ENCODE measurements around the gene PLA2G4E.

PLA2G4E gene

DNA sequence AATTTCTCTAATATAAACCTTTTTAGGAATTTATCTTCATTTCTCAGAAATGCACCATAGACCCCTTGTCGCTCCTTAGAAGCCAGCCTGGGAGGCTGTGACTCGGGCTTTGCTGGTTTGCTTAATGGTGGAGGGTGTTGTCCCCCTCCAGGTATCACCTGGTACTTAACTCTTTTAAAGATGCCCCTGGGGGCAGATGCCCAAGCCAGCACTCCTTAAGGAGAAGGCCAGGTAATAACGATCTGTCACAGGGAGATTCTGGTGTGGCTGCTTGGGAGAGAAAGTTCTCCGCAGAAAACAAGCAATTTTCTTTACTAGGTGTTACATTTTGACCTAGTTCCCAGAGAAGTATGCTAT lies 70.7 kb downstream of the PLA2G4E start:
- H3K4me3 ChIP-seq (ENCODE audit: low read depth, low read length): no peak overlapping the region
- peaks cover 4% of the 10 kb centered on the region for H3K79me2 ChIP-seq (ENCODE audit: control insufficient read depth, insufficient read depth, low read length, unreplicated experiment)
- no peak overlapping the region for H2AFZ ChIP-seq (ENCODE audit: low read length, unreplicated experiment)
- H3K27ac ChIP-seq (ENCODE audit: low read depth, low read length): no peak overlapping the region
- H3K4me1 ChIP-seq (ENCODE audit: control insufficient read depth, insufficient read depth, low read length, unreplicated experiment): peaks cover 23% of the 10 kb centered on the region
- H3K36me3 ChIP-seq (ENCODE audit: insufficient read depth, low read length): 0 out of 2 replicates have a peak, but pooled peaks cover 2% of the 10 kb centered on the region
- H3K27me3 ChIP-seq (ENCODE audit: insufficient read depth, low read length): no peaks in the 10 kb centered on the region

DNA sequence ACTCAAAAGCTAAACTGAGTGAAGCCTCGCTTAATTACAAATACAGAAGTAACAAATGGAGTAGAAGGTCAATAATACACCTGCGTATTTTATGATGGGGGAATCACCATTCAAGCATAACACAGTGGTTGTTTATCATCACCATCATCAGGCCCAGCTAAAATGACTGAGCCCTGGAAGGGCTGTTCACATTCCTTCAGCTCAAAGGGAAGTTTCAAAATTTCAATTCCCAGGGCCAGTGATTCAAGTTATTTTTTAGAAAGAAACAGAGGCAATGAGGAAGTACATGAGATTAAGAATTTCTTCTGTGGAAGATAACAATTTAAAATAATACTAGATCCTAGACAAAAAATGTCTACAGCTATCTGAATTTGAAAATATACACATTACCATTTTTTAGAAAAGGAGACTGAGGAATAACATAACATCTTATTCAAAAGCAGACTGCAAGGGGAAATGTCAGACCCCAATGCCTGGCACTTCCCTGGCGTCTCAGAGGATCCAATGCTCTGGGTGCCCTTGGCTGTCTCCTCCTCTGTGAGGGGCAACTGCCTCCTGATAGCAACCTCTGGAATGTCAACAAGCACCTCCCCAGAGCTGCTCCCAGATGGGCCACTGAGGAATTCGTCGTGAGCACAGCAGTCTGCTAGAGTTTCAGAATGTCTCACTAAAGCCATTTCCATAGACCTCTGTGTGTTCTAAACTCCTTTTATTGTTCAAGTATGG lies 71.3 kb downstream of the PLA2G4E start:
- no peak overlapping the region for H2AFZ ChIP-seq (ENCODE audit: low read length, unreplicated experiment)
- H3K27ac ChIP-seq (ENCODE audit: low read depth, low read length): peak overlapping the region; percentile 28; the same call in 1 of the 2 replicates
- H3K4me1 ChIP-seq (ENCODE audit: control insufficient read depth, insufficient read depth, low read length, unreplicated experiment): peaks cover 28% of the 10 kb centered on the region
- H3K4me3 ChIP-seq (ENCODE audit: low read depth, low read length): no peak overlapping the region
- no peaks in the 10 kb centered on the region for H3K27me3 ChIP-seq (ENCODE audit: insufficient read depth, low read length)
- 0 out of 2 replicates have a peak, but pooled peaks cover 2% of the 10 kb centered on the region for H3K36me3 ChIP-seq (ENCODE audit: insufficient read depth, low read length)
- peaks cover 2% of the 10 kb centered on the region for H3K79me2 ChIP-seq (ENCODE audit: control insufficient read depth, insufficient read depth, low read length, unreplicated experiment)

GRCh38 chr15:41948490-41948889 lies 72.4 kb downstream of the PLA2G4E start:
- H3K27me3 ChIP-seq (ENCODE audit: insufficient read depth, low read length): no peaks in the 10 kb centered on the region
- no peak overlapping the region for H2AFZ ChIP-seq (ENCODE audit: low read length, unreplicated experiment)
- H3K79me2 ChIP-seq (ENCODE audit: control insufficient read depth, insufficient read depth, low read length, unreplicated experiment): peaks cover 5% of the 10 kb centered on the region
- no peaks in the 10 kb centered on the region for H3K36me3 ChIP-seq (ENCODE audit: insufficient read depth, low read length)
- no peak overlapping the region for H3K27ac ChIP-seq (ENCODE audit: low read depth, low read length)
- no peak overlapping the region for H3K4me3 ChIP-seq (ENCODE audit: low read depth, low read length)
- H3K4me1 ChIP-seq (ENCODE audit: control insufficient read depth, insufficient read depth, low read length, unreplicated experiment): peaks cover 39% of the 10 kb centered on the region

DNA sequence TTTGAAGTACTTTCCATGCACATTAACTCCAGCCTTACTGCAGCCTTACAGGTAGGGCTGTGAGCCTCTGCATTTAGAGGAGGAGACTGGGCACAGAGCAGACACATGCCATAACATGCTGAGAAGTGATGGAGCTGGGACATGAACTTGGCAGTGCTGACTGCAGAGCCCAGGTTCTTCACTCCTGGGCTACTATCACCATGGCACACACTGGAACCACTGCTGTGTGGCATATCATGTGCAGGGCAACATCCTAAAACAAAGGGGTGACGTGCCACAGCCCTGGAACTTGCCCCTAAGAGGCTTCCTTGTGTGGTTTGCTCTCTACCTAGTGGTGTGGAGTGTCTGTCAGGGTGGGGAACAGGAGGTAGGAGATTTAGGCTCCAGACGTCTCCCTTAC lies 73.9 kb downstream of the PLA2G4E start:
- Histone ChIP-seq H2AFZ (ENCODE audit: low read length, unreplicated experiment) (no peak overlapping the region), H3K27ac (ENCODE audit: low read depth, low read length) (no peak overlapping the region), H3K79me2 (ENCODE audit: control insufficient read depth, insufficient read depth, low read length, unreplicated experiment) (peaks cover 10% of the 10 kb centered on the region), H3K36me3 (ENCODE audit: insufficient read depth, low read length) (no peaks in the 10 kb centered on the region; the same call in 1 of the 2 replicates), H3K4me1 (ENCODE audit: control insufficient read depth, insufficient read depth, low read length, unreplicated experiment) (peaks cover 46% of the 10 kb centered on the region), H3K4me3 (ENCODE audit: low read depth, low read length) (no peak overlapping the region), H3K27me3 (ENCODE audit: insufficient read depth, low read length) (no peaks in the 10 kb centered on the region)

GRCh38 chr15:41945731-41946130 lies 75.1 kb downstream of the PLA2G4E start:
- H3K4me1 ChIP-seq (ENCODE audit: control insufficient read depth, insufficient read depth, low read length, unreplicated experiment): peaks cover 55% of the 10 kb centered on the region
- H3K79me2 ChIP-seq (ENCODE audit: control insufficient read depth, insufficient read depth, low read length, unreplicated experiment): peaks cover 10% of the 10 kb centered on the region
- H3K27ac ChIP-seq (ENCODE audit: low read depth, low read length): no peak overlapping the region

GRCh38 chr15:41945221-41945620 lies 75.6 kb downstream of the PLA2G4E start:
- Histone ChIP-seq H3K4me1 (ENCODE audit: control insufficient read depth, insufficient read depth, low read length, unreplicated experiment) (peaks cover 55% of the 10 kb centered on the region), H3K4me3 (ENCODE audit: low read depth, low read length) (no peak overlapping the region), H2AFZ (ENCODE audit: low read length, unreplicated experiment) (no peak overlapping the region), H3K79me2 (ENCODE audit: control insufficient read depth, insufficient read depth, low read length, unreplicated experiment) (peaks cover 10% of the 10 kb centered on the region), H3K36me3 (ENCODE audit: insufficient read depth, low read length) (peaks cover 1% of the 10 kb centered on the region; the same call in 1 of the 2 replicates), H3K27me3 (ENCODE audit: insufficient read depth, low read length) (no peaks in the 10 kb centered on the region), H3K27ac (ENCODE audit: low read depth, low read length) (no peak overlapping the region)

More at GRCh38 chr15:41945731-41946130, 75.1 kb downstream of the PLA2G4E start:
- H2AFZ ChIP-seq (ENCODE audit: low read length, unreplicated experiment): no peak overlapping the region
- no peaks in the 10 kb centered on the region for H3K27me3 ChIP-seq (ENCODE audit: insufficient read depth, low read length)
- no peaks in the 10 kb centered on the region; the same call in 1 of the 2 replicates for H3K36me3 ChIP-seq (ENCODE audit: insufficient read depth, low read length)
- H3K4me3 ChIP-seq (ENCODE audit: low read depth, low read length): no peak overlapping the region

GRCh38 chr15:41944313-41944940 lies 76.4 kb downstream of the PLA2G4E start:
- Histone ChIP-seq H3K4me1 (ENCODE audit: control insufficient read depth, insufficient read depth, low read length, unreplicated experiment) (peaks cover 51% of the 10 kb centered on the region), H3K79me2 (ENCODE audit: control insufficient read depth, insufficient read depth, low read length, unreplicated experiment) (peaks cover 10% of the 10 kb centered on the region), H3K4me3 (ENCODE audit: low read depth, low read length) (peak overlapping the region; percentile 49; the same call in 1 of the 2 replicates), H3K27me3 (ENCODE audit: insufficient read depth, low read length) (no peaks in the 10 kb centered on the region), H3K36me3 (ENCODE audit: insufficient read depth, low read length) (peaks cover 4% of the 10 kb centered on the region; the same call in 1 of the 2 replicates), H2AFZ (ENCODE audit: low read length, unreplicated experiment) (no peak overlapping the region), H3K27ac (ENCODE audit: low read depth, low read length) (peak overlapping the region; percentile 74)

DNA sequence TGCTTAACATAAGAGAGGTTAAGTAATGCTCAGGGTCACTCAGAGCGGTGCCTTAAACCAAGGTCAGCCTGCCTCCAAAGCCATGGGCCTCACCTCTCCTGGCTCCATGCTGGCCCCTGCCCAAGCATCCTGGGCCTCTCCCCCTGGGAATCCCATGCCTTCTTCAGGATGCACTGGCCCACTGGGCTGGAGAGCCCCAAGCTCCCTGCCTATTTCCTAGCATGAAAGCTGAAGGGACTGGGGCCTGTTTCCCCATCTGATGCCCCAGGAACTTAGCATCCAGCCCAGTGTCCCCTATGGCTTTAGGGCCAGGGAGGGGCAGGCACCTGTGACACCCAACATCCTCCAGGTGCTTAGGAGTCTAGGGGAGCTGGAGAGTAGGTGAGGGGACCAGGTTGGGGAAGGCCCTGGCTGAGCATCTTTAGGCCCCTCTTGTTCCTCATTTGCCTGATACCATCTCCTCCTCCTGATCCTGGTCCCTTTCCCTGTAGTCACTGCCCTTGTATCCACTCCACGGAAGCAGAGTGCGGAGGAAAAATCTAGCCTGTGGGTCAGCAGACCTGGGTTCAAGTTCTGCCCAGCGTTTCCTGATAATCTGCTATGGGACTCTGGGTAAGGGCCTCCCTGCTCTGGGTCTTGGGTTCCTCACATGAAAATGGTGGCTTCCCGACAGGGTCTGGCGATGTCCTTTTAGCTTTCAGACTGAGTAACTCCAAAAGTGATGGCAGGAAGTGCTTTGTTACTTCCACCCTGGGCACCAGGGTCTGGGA lies 77.1 kb downstream of the PLA2G4E start:
- peak overlapping the region; percentile 74 for H3K27ac ChIP-seq (ENCODE audit: low read depth, low read length)
- no peaks in the 10 kb centered on the region for H3K27me3 ChIP-seq (ENCODE audit: insufficient read depth, low read length)
- no peak overlapping the region for H2AFZ ChIP-seq (ENCODE audit: low read length, unreplicated experiment)
- peaks cover 4% of the 10 kb centered on the region; the same call in 1 of the 2 replicates for H3K36me3 ChIP-seq (ENCODE audit: insufficient read depth, low read length)
- H3K4me3 ChIP-seq (ENCODE audit: low read depth, low read length): peak overlapping the region; percentile 49; the same call in 1 of the 2 replicates
- H3K4me1 ChIP-seq (ENCODE audit: control insufficient read depth, insufficient read depth, low read length, unreplicated experiment): peaks cover 51% of the 10 kb centered on the region
- H3K79me2 ChIP-seq (ENCODE audit: control insufficient read depth, insufficient read depth, low read length, unreplicated experiment): peaks cover 10% of the 10 kb centered on the region

GRCh38 chr15:41942886-41943285 lies 78.0 kb downstream of the PLA2G4E start:
- no peak overlapping the region for H3K27ac ChIP-seq (ENCODE audit: low read depth, low read length)
- H2AFZ ChIP-seq (ENCODE audit: low read length, unreplicated experiment): no peak overlapping the region
- peaks cover 4% of the 10 kb centered on the region; the same call in 1 of the 2 replicates for H3K36me3 ChIP-seq (ENCODE audit: insufficient read depth, low read length)
- H3K27me3 ChIP-seq (ENCODE audit: insufficient read depth, low read length): no peaks in the 10 kb centered on the region
- H3K4me3 ChIP-seq (ENCODE audit: low read depth, low read length): no peak overlapping the region
- H3K79me2 ChIP-seq (ENCODE audit: control insufficient read depth, insufficient read depth, low read length, unreplicated experiment): peaks cover 10% of the 10 kb centered on the region
- peaks cover 51% of the 10 kb centered on the region for H3K4me1 ChIP-seq (ENCODE audit: control insufficient read depth, insufficient read depth, low read length, unreplicated experiment)

GRCh38 chr15:41941644-41942415 lies 79.0 kb downstream of the PLA2G4E start:
- H3K79me2 ChIP-seq (ENCODE audit: control insufficient read depth, insufficient read depth, low read length, unreplicated experiment): peaks cover 10% of the 10 kb centered on the region
- H3K4me3 ChIP-seq (ENCODE audit: low read depth, low read length): no peak overlapping the region
- 0 out of 2 replicates have a peak overlapping the region, but pooled peaks have one; percentile 39 for H3K27ac ChIP-seq (ENCODE audit: low read depth, low read length)
- no peaks in the 10 kb centered on the region for H3K27me3 ChIP-seq (ENCODE audit: insufficient read depth, low read length)
- H2AFZ ChIP-seq (ENCODE audit: low read length, unreplicated experiment): no peak overlapping the region
- H3K4me1 ChIP-seq (ENCODE audit: control insufficient read depth, insufficient read depth, low read length, unreplicated experiment): peaks cover 51% of the 10 kb centered on the region
- H3K36me3 ChIP-seq (ENCODE audit: insufficient read depth, low read length): peaks cover 4% of the 10 kb centered on the region; the same call in 1 of the 2 replicates
